HG03521 (cell line): Measurements from ENCODE around the gene B3GALT5.

ENCODE experiments used
- ATAC-seq: cut with Tn5 transposase; IDR thresholded peaks from one replicate; pipeline ENCODE4 v1.9.1; 2021; ENCODE audit warnings: mild to moderate bottlenecking, moderate library complexity; ENCODE audit not compliant: unreplicated experiment

B3GALT5 gene

GRCh38 chr21:39641827-39642450 is 29.2 kb downstream of the B3GALT5 start:
- no peak for ATAC-seq

GRCh38 chr21:39644062-39644560 is 31.4 kb downstream of the B3GALT5 start:
- ATAC-seq: no peak

- ATAC-seq: no peak
These were observed 32.6 kb downstream of the B3GALT5 start for GRCh38 chr21:39645331-39645730.

GRCh38 chr21:39647476-39647875 is 34.7 kb downstream of the B3GALT5 start:
- ATAC-seq: no peak

- ATAC-seq: no peak
These were observed 36.1 kb downstream of the B3GALT5 start for GRCh38 chr21:39648879-39649278.

- no peak for ATAC-seq
These were observed 36.8 kb downstream of the B3GALT5 start for GRCh38 chr21:39649526-39649925.

- no peak for ATAC-seq
These were observed 37.6 kb downstream of the B3GALT5 start for GRCh38 chr21:39650306-39650705.

- no peak for ATAC-seq
These were observed 38.1 kb downstream of the B3GALT5 start for GRCh38 chr21:39650801-39651200.

- ATAC-seq: no peak
These were observed 38.5 kb downstream of the B3GALT5 start for GRCh38 chr21:39651206-39651605.

GRCh38 chr21:39654951-39655350 is 42.2 kb downstream of the B3GALT5 start:
- ATAC-seq: no peak

GRCh38 chr21:39655589-39655988 is 42.8 kb downstream of the B3GALT5 start:
- ATAC-seq: no peak

GRCh38 chr21:39656209-39656608 is 43.5 kb downstream of the B3GALT5 start:
- no peak for ATAC-seq

- ATAC-seq: no peak
These were observed 44.5 kb downstream of the B3GALT5 start for GRCh38 chr21:39657091-39657689.

- ATAC-seq: no peak
These were observed 45.3 kb downstream of the B3GALT5 start for GRCh38 chr21:39658066-39658465.

- no peak for ATAC-seq
These were observed 46.5 kb downstream of the B3GALT5 start for GRCh38 chr21:39659070-39659815.

- no peak for ATAC-seq
These were observed 47.6 kb downstream of the B3GALT5 start for GRCh38 chr21:39660191-39660980.

- no peak for ATAC-seq
These were observed 48.4 kb downstream of the B3GALT5 start for GRCh38 chr21:39661121-39661520.

- ATAC-seq: no peak
These were observed 49.0 kb downstream of the B3GALT5 start for GRCh38 chr21:39661740-39662139.

GRCh38 chr21:39662411-39662953 is 49.7 kb downstream of the B3GALT5 start:
- no peak for ATAC-seq

- no peak for ATAC-seq
These were observed 50.3 kb downstream of the B3GALT5 start for GRCh38 chr21:39663066-39663465.
